HepG2 (cell line): Measurements from ENCODE around the gene WDFY1. TPM values are rescaled to one million over a fixed set of nuclear protein-coding genes. Genes with fewer than 3 reads are reported as not detected.

Source experiments
- ATRX ChIP-seq: sonication (generic); formaldehyde crosslinking; IDR thresholded peaks from 2 replicates; pipeline ENCODE4 v1.4.0; 2020; ENCODE audit warnings: missing genetic modification reagents, borderline replicate concordance
- CREM ChIP-seq, 2 experiments: sonication (generic) in 1 of 2; formaldehyde crosslinking in 1 of 2; IDR thresholded peaks; 2 replicates each; pipeline versions ENCODE4 v1.4.0 to v1.6.1; 2016 to 2020; ENCODE audit warnings: antibody characterized with exemption in 1 of 2, mild to moderate bottlenecking in 1 of 2, missing genetic modification reagents in 1 of 2
- GABPB1 ChIP-seq: IDR thresholded peaks from 2 replicates; pipeline ENCODE4 v1.6.1; 2016; ENCODE audit warnings: mild to moderate bottlenecking, missing genetic modification reagents, moderate library complexity, missing compliant biosample characterization
- KDM5A ChIP-seq: fragments of 200-600 bp; sonication (generic); IDR thresholded peaks from 2 replicates; pipeline ENCODE4 v1.7.0; 2018; ENCODE audit warnings: antibody characterized with exemption, mild to moderate bottlenecking, low read length, borderline replicate concordance
- NCOA5 ChIP-seq: sonication (generic); formaldehyde crosslinking; IDR thresholded peaks from 2 replicates; pipeline ENCODE4 v1.4.0; 2020; ENCODE audit warnings: missing genetic modification reagents
- ONECUT2 ChIP-seq: sonication (generic); formaldehyde crosslinking; IDR thresholded peaks from 2 replicates; pipeline ENCODE4 v1.4.0; 2020; ENCODE audit warnings: missing genetic modification reagents
- RARG ChIP-seq: sonication (generic); formaldehyde crosslinking; IDR thresholded peaks from 2 replicates; pipeline ENCODE4 v1.4.0; 2020; ENCODE audit warnings: low read depth, mild to moderate bottlenecking, missing genetic modification reagents
- STAG1 ChIP-seq: sonication (generic); formaldehyde crosslinking; IDR thresholded peaks from 2 replicates; pipeline ENCODE4 v1.4.0; 2020; ENCODE audit warnings: missing genetic modification reagents
- ZNF543 ChIP-seq: sonication (generic); formaldehyde crosslinking; IDR thresholded peaks from 2 replicates; pipeline ENCODE4 v1.4.0; 2020; ENCODE audit warnings: mild to moderate bottlenecking, missing genetic modification reagents
- ZNF562 ChIP-seq: sonication (generic); formaldehyde crosslinking; IDR thresholded peaks from 2 replicates; pipeline ENCODE4 v1.8.0; 2022; ENCODE audit warnings: missing genetic modification reagents, borderline replicate concordance
- ZNF792 ChIP-seq: IDR thresholded peaks from 2 replicates; pipeline ENCODE4 v1.6.1; 2016
- ZNF850 ChIP-seq: sonication (generic); formaldehyde crosslinking; conservative IDR thresholded peaks from 2 replicates; pipeline ENCODE4 v1.9.0; 2021; ENCODE audit warnings: mild to moderate bottlenecking, missing genetic modification reagents
- ZSCAN22 ChIP-seq: sonication (generic); formaldehyde crosslinking; IDR thresholded peaks from 2 replicates; pipeline ENCODE4 v1.4.0; 2020; ENCODE audit warnings: mild to moderate bottlenecking, missing genetic modification reagents
- polyA plus RNA-seq, 8 experiments: library from polyadenylated mRNA; depleted of rRNA in 3 of 8; stranded (reverse) in 7 of 8; unstranded in 1 of 8; fragments of >200 nt; fragmentation: Illumina TruSeq in 4 of 8; extraction: Trizol in 4 of 8; gene quantifications; 2 replicates each; pipeline versions ENCODE4 v1.2.1 to v1.2.3, GENCODE V29; 2011 to 2016; ENCODE audit warnings: low read depth in 4 of 8, missing spikeins in 1 of 8, mixed read lengths in 1 of 8; ENCODE audit not compliant: insufficient read depth in 1 of 8
- total RNA-seq, 5 experiments: library from RNA; depleted of rRNA; stranded (reverse); fragments of >200 nt; fragmentation: Illumina TruSeq; extraction: Trizol; gene quantifications; 2 replicates each; pipeline ENCODE4 v1.2.3, GENCODE V29; 2016; ENCODE audit warnings: low read depth in 1 of 5
- TF ChIP-seq, protein P1 (sequence below): sonication (generic); formaldehyde crosslinking; IDR thresholded peaks from 2 replicates; pipeline ENCODE4 v1.4.0; 2020; ENCODE audit warnings: missing genetic modification reagents
- TF ChIP-seq, protein P2 (sequence below): sonication (generic); formaldehyde crosslinking; IDR thresholded peaks from 2 replicates; pipeline ENCODE4 v1.5.1; 2020; ENCODE audit warnings: missing genetic modification reagents, mild to moderate bottlenecking, borderline replicate concordance
- TF ChIP-seq, protein P3 (sequence below): IDR thresholded peaks from 2 replicates; pipeline ENCODE4 v1.6.1; 2016; ENCODE audit warnings: low read depth, missing genetic modification reagents, missing compliant biosample characterization
- TF ChIP-seq, protein P4 (sequence below): sonication (generic); formaldehyde crosslinking; IDR thresholded peaks from 2 replicates; pipeline ENCODE4 v1.5.0; 2020; ENCODE audit warnings: mild to moderate bottlenecking, missing genetic modification reagents, borderline replicate concordance

Gene WDFY1
- total and polyA plus RNA-seq, 2 of the 13 experiments (the other 11 are each of a cell fraction or from before 2014, with no cell fraction given) = 77.0 to 78.4 TPM

DNA sequence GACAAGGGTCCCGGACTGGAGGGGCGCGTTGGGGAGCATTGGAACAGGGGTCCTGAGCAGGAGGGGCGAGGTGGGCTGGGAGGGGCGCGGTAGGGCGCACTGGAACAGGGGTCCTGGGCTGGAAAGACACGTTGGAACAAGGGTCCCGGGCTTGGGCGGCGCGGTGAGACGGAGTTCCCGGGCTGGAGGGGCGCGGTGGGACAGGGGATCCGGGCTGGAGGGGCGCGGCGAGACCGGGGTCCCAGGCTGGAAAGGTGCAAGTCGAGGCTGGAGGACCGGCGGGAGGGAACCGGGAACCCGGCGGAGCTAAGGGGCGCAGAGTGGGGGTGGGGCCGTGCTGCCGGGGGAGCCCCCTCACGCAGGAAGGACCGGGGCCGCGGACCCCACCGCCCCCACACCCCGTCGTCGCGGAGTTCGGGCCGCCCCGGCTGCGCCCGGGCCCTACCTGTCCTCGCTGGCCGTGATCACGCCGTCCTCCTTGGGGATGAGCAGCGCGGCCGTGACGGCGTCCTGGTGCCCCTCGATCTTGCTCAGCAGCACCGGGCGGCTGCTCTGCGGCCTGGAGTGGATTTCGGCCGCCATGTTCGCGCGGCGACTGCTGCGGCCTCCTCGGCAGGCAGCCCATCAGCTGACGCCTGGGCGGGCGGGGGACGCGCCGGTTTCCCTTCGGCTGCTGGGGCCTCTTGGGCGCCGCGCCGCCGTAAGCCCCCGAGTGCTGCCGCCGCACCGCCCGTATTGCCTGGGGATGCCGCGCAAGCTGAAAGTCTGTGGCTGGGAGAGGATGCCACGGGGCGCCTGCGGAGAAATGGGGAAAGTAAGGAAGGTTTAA is at the start of gene WDFY1 (continued):
- no peak for TF ChIP-seq RARG (CRISPR knock-in tag)
- TF ChIP-seq ZNF543 = peak; percentile 78; the same call in 1 of the 2 replicates
- TF ChIP-seq ONECUT2 = no peak
- no peak for TF ChIP-seq ZNF850 (CRISPR knock-in tag)
- TF ChIP-seq, protein P1, sequence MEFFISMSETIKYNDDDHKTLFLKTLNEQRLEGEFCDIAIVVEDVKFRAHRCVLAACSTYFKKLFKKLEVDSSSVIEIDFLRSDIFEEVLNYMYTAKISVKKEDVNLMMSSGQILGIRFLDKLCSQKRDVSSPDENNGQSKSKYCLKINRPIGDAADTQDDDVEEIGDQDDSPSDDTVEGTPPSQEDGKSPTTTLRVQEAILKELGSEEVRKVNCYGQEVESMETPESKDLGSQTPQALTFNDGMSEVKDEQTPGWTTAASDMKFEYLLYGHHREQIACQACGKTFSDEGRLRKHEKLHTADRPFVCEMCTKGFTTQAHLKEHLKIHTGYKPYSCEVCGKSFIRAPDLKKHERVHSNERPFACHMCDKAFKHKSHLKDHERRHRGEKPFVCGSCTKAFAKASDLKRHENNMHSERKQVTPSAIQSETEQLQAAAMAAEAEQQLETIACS (CRISPR knock-in tag) = peak; percentile 68
- TF ChIP-seq, protein P2, sequence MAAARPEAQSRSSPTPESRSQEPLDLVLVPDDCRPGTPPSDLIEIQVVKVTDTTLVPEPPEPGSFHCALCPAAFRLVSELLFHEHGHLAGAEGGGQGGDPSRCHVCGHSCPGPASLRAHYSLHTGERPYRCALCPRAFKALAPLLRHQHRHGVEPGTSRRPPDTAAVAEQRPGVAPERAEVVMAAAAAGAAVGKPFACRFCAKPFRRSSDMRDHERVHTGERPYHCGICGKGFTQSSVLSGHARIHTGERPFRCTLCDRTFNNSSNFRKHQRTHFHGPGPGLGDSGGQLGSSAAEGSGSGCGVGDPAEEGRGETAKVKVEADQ (CRISPR knock-in tag) = peak; percentile 85
- no peak; the same call in 1 of the 2 replicates for TF ChIP-seq ZNF562
- TF ChIP-seq ZSCAN22 = no peak
- TF ChIP-seq NCOA5 (CRISPR knock-in tag) = no peak
- peak; percentile 73; the same call in 1 of the 2 replicates for TF ChIP-seq ATRX (CRISPR knock-in tag)
- TF ChIP-seq STAG1 = peak; percentile 43
- TF ChIP-seq, protein P3, sequence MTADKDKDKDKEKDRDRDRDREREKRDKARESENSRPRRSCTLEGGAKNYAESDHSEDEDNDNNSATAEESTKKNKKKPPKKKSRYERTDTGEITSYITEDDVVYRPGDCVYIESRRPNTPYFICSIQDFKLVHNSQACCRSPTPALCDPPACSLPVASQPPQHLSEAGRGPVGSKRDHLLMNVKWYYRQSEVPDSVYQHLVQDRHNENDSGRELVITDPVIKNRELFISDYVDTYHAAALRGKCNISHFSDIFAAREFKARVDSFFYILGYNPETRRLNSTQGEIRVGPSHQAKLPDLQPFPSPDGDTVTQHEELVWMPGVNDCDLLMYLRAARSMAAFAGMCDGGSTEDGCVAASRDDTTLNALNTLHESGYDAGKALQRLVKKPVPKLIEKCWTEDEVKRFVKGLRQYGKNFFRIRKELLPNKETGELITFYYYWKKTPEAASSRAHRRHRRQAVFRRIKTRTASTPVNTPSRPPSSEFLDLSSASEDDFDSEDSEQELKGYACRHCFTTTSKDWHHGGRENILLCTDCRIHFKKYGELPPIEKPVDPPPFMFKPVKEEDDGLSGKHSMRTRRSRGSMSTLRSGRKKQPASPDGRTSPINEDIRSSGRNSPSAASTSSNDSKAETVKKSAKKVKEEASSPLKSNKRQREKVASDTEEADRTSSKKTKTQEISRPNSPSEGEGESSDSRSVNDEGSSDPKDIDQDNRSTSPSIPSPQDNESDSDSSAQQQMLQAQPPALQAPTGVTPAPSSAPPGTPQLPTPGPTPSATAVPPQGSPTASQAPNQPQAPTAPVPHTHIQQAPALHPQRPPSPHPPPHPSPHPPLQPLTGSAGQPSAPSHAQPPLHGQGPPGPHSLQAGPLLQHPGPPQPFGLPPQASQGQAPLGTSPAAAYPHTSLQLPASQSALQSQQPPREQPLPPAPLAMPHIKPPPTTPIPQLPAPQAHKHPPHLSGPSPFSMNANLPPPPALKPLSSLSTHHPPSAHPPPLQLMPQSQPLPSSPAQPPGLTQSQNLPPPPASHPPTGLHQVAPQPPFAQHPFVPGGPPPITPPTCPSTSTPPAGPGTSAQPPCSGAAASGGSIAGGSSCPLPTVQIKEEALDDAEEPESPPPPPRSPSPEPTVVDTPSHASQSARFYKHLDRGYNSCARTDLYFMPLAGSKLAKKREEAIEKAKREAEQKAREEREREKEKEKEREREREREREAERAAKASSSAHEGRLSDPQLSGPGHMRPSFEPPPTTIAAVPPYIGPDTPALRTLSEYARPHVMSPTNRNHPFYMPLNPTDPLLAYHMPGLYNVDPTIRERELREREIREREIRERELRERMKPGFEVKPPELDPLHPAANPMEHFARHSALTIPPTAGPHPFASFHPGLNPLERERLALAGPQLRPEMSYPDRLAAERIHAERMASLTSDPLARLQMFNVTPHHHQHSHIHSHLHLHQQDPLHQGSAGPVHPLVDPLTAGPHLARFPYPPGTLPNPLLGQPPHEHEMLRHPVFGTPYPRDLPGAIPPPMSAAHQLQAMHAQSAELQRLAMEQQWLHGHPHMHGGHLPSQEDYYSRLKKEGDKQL (CRISPR knock-in tag) = peak; percentile 86
- TF ChIP-seq, protein P4, sequence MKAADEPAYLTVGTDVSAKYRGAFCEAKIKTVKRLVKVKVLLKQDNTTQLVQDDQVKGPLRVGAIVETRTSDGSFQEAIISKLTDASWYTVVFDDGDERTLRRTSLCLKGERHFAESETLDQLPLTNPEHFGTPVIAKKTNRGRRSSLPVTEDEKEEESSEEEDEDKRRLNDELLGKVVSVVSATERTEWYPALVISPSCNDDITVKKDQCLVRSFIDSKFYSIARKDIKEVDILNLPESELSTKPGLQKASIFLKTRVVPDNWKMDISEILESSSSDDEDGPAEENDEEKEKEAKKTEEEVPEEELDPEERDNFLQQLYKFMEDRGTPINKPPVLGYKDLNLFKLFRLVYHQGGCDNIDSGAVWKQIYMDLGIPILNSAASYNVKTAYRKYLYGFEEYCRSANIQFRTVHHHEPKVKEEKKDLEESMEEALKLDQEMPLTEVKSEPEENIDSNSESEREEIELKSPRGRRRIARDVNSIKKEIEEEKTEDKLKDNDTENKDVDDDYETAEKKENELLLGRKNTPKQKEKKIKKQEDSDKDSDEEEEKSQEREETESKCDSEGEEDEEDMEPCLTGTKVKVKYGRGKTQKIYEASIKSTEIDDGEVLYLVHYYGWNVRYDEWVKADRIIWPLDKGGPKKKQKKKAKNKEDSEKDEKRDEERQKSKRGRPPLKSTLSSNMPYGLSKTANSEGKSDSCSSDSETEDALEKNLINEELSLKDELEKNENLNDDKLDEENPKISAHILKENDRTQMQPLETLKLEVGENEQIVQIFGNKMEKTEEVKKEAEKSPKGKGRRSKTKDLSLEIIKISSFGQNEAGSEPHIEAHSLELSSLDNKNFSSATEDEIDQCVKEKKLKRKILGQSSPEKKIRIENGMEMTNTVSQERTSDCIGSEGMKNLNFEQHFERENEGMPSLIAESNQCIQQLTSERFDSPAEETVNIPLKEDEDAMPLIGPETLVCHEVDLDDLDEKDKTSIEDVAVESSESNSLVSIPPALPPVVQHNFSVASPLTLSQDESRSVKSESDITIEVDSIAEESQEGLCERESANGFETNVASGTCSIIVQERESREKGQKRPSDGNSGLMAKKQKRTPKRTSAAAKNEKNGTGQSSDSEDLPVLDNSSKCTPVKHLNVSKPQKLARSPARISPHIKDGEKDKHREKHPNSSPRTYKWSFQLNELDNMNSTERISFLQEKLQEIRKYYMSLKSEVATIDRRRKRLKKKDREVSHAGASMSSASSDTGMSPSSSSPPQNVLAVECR (CRISPR knock-in tag) = peak; percentile 96
- TF ChIP-seq ZNF792 (CRISPR knock-in tag) = peak; percentile 92
- TF ChIP-seq CREM (IDR thresholded peaks at IDR 0.05) = no peak
- TF ChIP-seq CREM (CRISPR knock-in tag; IDR thresholded peaks at IDR 0.05) = 0 out of 2 replicates have a peak, but pooled peaks have one; percentile 23
- peak; percentile 91 for TF ChIP-seq GABPB1 (CRISPR knock-in tag)
- TF ChIP-seq KDM5A = no peak; the same call in 1 of the 2 replicates
